HL-60/S4 treated with retinoic acid at 250 ng/mL for 4 days and 3 days (cell line): ENCODE data around the gene ANXA3.

Experiments used
- in situ Hi-C: fragments of 300-500 bp; cut with MboI; formaldehyde crosslinking; loops from 2 replicates; pipeline ENCODE4 v1.7.0; 2022; ENCODE audit warnings: low sequenced_read_pairs

The ANXA3 gene

DNA sequence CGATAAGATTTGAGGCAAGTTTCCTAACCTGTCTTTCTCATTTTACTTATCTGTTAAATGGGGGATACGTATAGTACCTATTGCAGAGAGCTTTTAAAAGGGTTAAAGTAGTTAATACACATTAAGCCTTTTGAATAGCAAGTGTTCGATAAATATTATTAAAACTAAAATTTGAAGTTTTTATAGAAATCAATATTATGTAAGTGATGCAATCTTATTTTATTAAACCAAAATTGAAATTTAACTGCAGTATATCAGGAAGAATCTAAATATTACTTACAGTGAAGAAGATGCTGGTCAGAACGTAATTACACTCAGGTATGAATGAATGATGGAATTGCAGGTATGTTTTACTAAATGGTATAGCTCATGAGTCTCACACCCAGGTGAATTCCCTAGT, 58.0 kb downstream of the ANXA3 start:
- in situ Hi-C loops = loop anchor here (25.0 kb wide), 1 partner anchor 253 kb away; no protein-coding TSS in a partner anchor

DNA sequence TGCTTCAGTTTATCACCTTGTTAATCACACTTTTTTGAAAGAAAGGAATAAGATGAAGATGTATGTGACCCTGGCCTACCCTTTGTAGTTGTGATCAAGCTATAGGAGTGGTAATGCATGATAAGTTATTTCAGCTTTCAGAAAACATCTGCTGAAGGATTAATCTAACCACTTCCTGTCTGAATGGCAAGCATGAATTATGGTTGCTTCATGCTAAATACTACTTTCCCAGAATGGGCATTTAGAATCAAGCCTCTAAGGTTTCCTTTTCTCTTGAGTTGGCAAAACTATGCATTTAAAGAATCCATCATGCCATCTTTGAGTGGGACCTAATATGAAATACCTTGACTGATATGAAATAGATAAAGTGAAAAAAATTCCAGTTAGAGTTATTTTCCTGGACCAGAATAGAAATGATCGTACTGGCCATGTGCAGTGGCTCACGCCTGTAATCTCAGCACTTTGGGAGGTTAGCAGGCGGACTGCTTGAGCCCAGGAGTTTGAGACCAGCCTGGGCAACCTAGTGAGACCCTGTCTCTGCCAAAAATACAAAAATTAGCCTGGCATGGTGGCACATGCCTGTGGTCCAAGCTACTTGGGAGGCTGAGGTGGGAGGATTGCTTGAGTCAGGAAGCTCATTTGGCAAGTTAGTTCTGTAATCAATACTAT, 59.1 kb downstream of the ANXA3 start:
- in situ Hi-C loops = loop anchor here (25.0 kb wide), 1 partner anchor 252 kb away; no protein-coding TSS in a partner anchor

DNA sequence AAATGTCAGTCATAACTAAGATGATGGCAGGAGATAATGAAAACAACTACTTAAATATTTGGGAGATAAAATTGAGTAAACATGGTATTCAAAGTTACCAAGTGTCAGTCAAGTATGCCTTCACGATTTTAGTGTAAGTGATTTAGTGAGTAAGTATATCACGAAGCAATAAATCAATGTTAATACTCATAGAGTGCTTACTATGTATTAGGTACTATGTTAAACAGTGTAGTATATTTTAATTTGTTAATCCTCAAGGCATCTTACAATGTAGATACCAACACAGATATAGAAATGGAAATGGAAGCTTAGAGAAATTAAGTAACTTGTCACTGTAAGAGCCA, 59.6 kb downstream of the ANXA3 start:
- in situ Hi-C loops = loop anchor here (25.0 kb wide), 1 partner anchor 251 kb away; no protein-coding TSS in a partner anchor

DNA sequence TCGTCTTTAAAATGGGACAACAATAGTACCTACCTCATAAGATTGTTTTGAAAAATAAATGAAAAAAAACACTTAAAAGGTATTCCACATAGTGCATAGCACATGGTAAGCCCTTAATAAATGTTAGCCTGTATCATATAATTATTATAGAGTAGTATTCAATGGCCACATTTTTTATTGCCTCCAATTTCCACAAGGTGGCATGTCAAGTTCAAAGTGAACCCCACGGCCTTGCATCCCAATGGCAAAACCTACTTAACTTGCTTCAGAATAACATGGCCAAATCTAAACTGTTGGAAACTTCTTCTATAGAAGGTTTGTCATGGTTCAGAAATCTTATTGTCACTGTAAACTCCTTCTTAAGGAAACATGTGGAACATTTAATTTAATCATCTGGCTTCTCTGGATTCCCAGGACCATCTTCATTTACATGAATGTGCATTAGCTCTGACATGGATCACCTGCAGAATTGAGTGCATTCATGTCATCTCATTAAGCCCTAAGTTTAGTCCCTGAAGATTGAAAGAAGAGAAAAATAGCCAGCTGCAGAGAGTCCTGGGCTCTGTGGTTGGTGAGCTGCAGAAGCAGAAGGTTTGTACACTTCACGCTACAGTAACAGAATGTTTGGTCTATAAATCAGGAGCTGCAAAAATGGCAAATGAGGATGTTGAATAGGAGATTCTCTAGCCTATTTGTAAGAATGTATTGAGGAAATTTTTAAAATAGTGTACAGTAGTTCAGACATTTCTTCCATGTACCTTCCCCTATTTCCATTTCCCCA, 61.0 kb downstream of the ANXA3 start:
- in situ Hi-C loops = loop anchor here (25.0 kb wide), 1 partner anchor 250 kb away; no protein-coding TSS in a partner anchor

DNA sequence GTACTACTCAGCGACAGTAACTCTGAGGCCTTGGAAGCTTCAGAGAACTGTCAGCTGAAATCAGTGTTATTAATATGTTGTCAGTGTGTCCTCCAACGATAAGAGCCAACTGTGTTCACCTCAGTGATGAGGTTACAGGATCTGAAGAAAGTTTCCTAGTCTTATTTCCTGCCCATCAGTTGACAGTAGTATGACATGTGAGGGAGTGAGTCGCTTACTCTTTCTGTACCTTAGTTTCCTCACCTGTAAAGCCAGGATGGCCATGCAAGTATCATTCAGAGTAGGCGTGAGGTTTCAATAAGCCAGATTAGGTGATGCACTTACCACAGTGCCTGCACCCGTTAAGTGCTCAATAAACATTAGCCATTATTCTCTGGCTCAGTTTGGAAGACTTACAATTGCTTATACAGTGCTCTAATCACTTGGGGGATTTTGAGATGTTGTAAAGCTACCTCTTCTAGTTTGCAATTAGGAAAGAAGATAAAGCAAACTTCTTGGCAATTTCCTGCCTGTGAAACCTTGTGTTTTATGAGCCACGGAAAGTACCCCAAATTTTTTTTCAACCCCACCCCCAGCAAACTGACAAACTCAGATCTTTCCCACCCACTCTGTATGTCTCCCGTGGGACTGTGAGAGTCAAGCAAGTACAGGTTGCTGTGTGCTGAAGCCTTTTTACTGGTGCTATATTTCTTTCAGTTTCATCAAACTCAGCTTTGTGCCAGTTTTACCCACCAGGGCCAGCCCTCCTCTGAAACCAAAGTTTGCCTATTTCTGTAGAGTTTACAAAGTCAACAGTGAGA, 62.2 kb downstream of the ANXA3 start:
- in situ Hi-C loops = loop anchor here (25.0 kb wide), 1 partner anchor 249 kb away; no protein-coding TSS in a partner anchor

DNA sequence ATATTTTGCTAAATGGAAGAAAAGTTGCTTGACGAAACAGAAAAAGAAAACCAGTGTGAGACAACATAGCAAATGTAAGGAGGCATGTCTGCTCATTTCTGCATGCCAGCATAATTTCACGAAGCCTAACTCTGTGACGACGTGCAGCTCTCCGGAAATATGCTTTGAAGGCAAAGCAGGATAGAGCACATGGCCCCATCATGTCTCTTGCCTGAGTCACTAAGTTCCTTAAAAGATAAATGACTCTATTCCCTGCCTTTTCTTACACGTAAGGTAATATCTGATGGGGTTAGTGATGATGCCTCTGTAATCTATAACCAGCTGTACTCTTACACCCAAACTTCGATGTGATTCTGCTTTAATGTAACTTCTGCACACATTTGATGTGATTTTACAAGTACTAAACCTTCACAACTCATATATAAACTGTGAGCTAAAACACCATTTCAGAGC, 64.5 kb downstream of the ANXA3 start:
- in situ Hi-C loops = loop anchor here (25.0 kb wide), 1 partner anchor 246 kb away; no protein-coding TSS in a partner anchor

DNA sequence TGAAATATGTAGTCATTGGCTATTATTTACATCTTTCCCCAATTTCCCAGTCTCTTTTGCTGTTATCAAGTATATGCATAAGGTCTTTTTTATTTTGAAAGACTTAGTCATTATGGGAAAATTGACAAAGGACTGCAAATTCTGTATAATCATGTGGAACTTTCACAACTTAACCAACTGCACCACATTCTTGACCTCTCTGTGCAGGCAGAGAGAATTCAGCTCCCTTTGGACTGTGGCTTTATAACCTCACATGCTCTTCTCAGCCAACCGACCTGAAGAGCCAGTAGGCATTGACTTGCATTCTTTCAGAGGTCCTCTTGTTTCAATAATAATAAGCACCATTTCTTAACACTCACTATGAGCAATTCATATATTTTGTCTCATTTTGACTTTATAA, 66.9 kb downstream of the ANXA3 start:
- in situ Hi-C loops = loop anchor here (25.0 kb wide), 1 partner anchor 244 kb away; no protein-coding TSS in a partner anchor

DNA sequence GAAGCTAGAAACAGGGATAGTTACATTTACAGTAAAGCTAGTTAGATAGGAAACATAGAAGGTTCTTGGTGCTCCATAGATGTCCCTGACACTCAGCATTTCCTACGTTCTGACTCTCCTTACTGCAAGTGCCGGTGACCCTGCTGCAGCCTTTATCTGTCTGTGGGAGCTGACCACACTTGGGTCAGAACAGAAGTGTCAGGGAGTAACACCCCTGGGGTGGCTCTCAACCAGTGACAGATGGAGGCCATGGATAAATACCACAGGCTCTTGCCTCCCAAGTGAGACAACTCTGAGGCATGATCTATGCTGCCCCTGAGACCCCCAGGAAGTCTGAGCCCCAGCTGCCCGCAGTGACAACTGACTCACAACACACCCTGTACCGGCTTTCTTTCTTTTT, 69.8 kb downstream of the ANXA3 start:
- in situ Hi-C loops = loop anchor here (25.0 kb wide), 1 partner anchor 241 kb away; no protein-coding TSS in a partner anchor

DNA sequence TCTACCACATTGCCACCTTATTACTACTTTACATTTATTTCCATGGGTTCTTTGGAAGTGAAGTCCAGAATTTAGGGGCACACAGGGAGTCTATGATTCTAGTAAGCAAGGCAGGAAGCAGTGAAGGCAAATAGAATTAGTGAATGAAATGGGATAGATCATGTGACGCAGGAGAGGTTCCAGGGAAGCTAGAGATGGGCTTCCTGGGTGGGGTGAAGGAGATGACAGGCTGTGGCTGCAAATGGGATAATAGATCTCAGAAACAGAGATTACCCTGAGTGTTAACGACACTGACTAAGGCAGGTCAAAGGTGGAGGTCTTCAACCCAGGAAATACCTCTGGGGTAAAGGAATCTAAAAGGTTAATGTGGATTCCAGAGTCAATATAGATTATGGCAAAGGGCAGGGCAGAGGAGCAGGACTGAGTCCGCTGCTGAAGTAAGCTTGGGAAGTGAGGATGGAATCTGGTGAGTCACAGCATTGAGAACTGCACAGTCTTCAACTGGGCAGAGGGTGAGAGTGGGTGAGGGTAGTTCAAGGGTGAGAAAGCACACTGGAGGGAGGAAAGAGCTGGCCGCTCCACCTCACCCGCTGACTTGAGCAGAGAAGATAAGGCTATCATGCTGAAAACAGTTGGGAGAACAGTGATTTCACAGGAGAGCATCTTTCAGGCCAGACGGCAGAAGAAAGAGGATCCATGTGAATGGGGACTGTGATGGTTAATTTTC, 70.8 kb downstream of the ANXA3 start:
- in situ Hi-C loops = loop anchor here (25.0 kb wide), 1 partner anchor 240 kb away; no protein-coding TSS in a partner anchor

DNA sequence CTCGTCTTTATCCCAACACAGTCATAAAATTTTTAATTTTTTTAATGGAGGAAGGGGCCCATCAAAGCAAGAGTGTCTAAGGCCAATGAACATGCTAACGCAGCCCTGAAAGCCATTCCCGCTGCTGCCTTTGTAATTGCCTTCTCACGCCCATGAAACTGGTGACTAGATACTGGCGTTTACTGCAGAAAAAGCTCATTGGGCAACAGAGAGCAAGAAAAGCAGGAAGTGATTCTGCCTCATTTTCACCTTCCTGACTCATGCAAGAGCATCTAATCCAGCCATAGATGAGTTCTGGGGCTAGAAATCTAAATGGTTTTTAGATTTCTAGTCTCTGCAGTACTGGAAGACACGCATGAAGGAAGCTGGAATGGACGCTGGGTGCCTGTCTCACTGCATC, 72.5 kb downstream of the ANXA3 start:
- in situ Hi-C loops = loop anchor here (25.0 kb wide), 1 partner anchor 238 kb away; no protein-coding TSS in a partner anchor

DNA sequence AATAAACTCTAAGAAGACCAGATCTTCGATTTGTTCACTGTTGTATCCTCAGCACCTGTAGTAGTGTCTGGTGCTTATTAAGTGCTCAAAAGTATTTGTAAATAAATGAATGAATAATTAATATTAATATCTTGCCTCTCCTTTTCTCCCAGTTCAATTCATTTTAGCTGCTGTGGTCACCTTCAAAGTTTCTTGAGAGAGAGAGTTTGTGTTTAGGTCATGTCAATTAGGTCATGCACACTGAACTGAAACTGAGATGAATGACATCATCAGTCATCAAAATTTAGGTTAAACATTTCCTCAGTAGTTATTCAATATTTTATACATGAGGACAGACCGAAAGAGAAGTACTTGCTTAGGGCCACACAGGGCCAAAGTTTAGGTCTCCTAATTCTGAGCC, 73.5 kb downstream of the ANXA3 start:
- in situ Hi-C loops = no loop called here

DNA sequence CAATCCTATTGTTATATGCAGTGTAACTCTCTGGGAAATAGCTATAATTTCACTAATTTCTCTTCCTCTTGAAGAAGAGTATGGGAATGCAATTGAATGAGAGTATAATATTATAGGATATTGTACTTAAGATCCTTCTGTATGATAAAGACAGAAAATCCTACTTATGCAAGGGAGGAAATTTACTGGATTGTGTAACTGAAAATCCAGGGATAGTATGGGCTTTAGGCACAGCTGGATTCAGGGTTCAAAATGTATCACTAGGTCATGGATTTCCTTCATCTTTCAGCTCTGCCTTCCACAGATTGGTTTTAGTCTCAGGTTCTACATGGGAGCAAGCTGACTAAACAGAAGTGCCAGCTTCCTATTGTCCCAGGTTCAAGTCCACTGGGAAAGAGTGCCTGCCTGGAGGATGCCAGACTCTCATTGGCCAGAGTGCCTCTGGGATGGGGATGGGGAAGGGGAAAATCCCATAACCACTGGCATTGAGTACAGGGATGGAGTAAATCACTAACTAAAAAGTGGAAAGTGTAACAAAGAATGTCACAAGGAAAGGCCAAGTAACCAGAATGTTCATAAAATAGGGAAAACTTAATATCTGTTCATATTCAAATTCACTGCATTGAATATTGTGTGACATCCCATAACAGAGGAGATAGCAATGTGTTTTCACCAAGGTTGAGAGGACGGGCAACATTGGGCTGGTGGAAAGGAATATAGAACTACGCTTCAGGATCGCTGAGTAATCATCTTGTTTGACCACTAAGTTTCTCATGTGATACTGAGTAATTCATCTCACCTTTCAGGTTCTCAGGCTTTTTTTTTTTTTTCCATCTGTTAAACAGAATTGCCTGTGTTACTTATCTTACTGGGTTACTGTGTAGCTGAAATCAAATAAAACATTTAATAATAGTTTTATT, 75.7 kb downstream of the ANXA3 start:
- in situ Hi-C loops = no loop called here

DNA sequence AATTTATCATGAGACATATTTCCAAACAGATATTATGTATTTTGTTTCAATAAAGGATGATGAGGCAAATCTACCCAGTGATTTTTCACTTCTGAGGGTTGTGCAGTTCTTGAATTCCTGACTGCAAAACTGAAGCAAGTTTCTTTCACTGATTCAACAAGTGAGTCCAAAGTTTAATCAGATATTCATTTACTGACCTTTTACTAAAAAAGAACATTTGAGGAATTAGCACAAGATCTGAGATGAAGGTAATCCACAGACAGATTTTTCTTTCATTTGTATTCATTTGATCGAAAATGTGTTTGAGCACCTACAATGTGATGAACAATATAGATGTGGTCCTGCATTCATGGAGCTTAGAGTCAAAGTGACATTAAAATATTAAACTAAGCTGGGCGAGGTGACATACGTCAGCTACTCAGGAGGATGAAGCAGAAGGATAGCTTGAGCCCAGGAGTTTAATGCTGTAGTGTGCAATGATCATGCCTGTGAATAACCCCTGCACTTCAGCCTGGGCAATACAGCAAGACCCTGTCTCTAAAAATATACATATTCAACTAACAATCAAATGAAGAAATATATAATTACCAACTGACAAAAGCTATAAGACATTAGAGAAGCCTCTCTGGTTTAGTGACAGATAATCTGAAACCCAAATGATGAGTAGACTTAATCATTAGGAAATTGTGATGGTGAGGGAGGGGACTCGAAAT, 76.6 kb downstream of the ANXA3 start:
- in situ Hi-C loops = no loop called here

DNA sequence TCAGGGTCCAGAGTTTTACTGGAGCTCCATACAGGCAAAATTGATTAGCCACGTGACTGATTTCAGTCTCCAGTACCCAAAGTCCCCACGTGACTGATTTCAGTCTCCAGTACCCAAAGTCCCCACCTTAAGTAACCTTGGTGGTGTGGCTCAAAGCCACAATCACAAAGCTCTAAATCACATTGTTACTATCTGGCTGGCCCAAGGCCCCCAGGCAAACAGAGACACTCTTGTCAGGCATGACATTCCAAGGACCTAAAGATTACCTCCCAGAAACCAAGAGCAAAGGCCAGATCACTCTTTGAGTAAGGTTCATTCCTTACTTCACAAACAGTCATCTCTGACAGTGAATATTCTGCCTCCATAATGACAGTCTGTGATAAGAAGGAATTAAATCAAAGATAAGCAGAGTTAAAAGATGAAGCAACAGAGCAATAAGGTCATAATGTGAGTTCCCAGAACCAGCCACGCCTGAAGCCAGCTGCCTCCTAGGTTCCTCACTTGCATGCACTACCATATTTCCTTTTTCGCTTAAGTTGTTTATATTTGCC, 78.5 kb downstream of the ANXA3 start:
- in situ Hi-C loops = no loop called here

DNA sequence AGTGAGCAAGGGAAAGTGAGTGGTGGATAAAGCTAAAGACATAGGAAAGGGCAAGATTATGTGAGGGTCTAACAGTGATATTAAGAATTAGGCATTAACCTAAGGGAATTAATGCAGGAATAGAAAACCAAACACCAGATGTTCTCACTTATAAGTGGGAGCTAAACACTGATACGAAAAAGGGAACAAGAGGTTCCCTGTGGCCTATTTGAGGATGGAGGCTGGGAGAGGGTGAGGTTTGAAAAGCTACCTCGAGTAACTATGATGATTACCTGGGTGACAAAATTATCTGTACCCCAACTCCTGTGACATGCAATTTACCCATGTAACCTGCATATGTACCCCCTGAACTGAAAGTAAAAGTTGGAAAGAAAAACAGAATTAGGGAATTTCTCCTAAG, 79.0 kb downstream of the ANXA3 start:
- in situ Hi-C loops = no loop called here

DNA sequence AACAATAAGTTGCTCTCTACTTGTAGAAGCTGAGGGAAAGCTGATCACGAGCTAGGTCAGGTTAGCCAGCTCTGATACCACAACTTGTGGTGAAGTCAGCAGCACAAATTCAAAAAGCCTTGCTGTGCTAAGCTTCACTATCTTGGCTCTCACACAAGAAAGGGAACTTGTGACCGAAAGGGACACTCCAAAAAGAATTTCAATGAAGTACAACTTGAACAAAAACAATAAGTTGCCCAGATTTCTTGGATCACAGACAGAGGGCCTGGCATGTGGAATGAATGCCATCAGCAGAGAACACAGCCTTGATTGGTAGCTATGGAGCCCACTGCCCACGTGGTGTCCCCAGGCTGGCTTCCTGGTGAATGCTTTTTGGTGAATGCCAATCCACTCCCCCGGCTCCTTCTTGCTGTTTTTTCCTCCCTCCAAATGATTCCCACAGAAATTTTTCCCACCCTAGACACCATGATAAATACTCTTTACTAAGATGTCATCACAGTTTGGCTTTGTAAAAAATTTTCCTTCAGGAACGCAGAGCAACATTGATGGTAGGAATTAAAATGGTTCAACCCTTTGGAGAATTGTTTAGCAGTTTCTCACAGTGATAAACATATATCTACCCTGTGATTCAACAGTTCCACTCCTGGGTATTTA, 82.6 kb downstream of the ANXA3 start:
- in situ Hi-C loops = no loop called here

DNA sequence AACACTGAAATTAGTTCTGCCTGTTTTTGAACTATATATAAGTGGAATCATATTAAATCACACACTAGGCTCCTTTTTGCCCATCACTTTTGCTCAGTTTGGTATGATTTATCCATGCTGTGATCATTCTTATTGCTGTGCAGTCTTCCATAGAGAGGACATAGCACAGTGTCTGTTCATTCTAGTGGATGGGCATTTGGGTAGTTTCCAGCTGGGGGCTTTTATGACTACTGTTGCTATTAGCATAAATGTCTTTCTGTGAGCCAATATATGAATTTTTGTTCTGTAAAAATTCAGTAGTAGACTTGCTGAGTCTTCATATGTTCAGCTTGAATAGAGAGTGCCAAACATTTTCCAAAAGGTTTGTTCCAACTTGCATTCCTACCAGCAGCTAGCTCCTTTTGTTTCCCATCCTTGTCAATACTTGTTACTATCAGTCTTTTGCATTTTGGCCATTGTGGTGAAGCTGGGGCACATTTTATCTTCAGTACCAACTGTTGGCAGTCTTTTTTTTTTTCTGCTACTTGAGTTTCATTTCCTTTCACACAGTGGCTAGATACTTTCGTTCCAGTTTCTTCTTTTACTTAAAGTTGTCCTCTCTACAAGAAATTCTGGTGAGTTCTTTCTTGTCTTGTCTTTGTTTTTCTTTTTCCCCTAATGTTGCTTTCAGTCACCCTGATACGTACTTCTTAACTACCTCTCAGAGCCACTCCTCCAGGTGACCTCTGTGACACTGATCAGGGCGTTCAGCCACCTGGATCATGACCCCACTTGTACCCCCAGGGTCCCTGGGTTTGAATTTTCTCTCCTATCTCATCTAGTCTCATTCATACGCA, 87.0 kb downstream of the ANXA3 start:
- in situ Hi-C loops = no loop called here
